GM23338 (cell line): Measurements from ENCODE around the gene PTPRE. TPM values are rescaled to one million over a fixed set of nuclear protein-coding genes. Genes with fewer than 3 reads are reported as not detected.

ENCODE experiments used
- ATAC-seq: fragments of 200-7000 bp; cut with Tn5 transposase; 3 replicates; pipeline ENCODE4 v1.9.1; 2020
- DNase-seq: peaks from one replicate; pipeline ENCODE4 v3.0.0-alpha.2; 2015; ENCODE audit warnings: low spot score
- H2AFZ ChIP-seq: fragments of 200-600 bp; sonication (generic); 2 replicates; pipeline ENCODE4 v1.8.0; 2016; ENCODE audit warnings: antibody characterized with exemption, mild to moderate bottlenecking, moderate library complexity
- H3F3A ChIP-seq: fragments of 200-600 bp; sonication (generic); replicated peaks from 2 replicates; pipeline ENCODE4 v1.8.0; 2017; ENCODE audit warnings: antibody characterized with exemption, mixed run types, low read depth
- H3K27ac ChIP-seq: fragments of 200-600 bp; sonication (generic); 2 replicates; pipeline ENCODE4 v1.6.1; 2016; ENCODE audit warnings: low read depth
- H3K27me3 ChIP-seq: fragments of 200-600 bp; sonication (generic); 2 replicates; pipeline ENCODE4 v1.8.0; 2016; ENCODE audit warnings: mild to moderate bottlenecking, mixed run types, moderate library complexity; ENCODE audit not compliant: insufficient read depth
- H3K36me3 ChIP-seq: fragments of 200-600 bp; sonication (generic); 2 replicates; pipeline ENCODE4 v1.8.0; 2016; ENCODE audit warnings: mild to moderate bottlenecking; ENCODE audit not compliant: insufficient read depth
- H3K4me1 ChIP-seq: fragments of 200-600 bp; sonication (generic); 2 replicates; pipeline ENCODE4 v1.8.0; 2016; ENCODE audit warnings: mild to moderate bottlenecking, moderate library complexity; ENCODE audit not compliant: insufficient read depth
- H3K4me2 ChIP-seq: fragments of 200-600 bp; sonication (generic); 2 replicates; pipeline ENCODE4 v1.7.1; 2017; ENCODE audit warnings: mixed run types
- H3K4me3 ChIP-seq: fragments of 200-600 bp; sonication (generic); 2 replicates; pipeline ENCODE4 v1.6.1; 2016; ENCODE audit warnings: mixed run types
- H3K79me2 ChIP-seq: fragments of 200-600 bp; sonication (generic); replicated peaks from 2 replicates; pipeline ENCODE4 v1.8.0; 2017; ENCODE audit warnings: mild to moderate bottlenecking; ENCODE audit not compliant: insufficient read depth
- H3K9me2 ChIP-seq: fragments of 200-600 bp; sonication (generic); 2 replicates; pipeline ENCODE4 v1.8.0; 2017; ENCODE audit not compliant: insufficient read depth
- H4K20me1 ChIP-seq: fragments of 200-600 bp; sonication (generic); replicated peaks from 2 replicates; pipeline ENCODE4 v1.8.0; 2017; ENCODE audit warnings: mild to moderate bottlenecking; ENCODE audit not compliant: insufficient read depth
- H3K27ac Mint-ChIP-seq: 2 replicates; pipeline ENCODE4 v1.8.0; 2020; ENCODE audit warnings: inconsistent platforms, mild to moderate bottlenecking, moderate library complexity, mixed read lengths
- H3K27me3 Mint-ChIP-seq: 3 replicates; pipeline ENCODE4 v1.8.0; 2022; ENCODE audit warnings: low read depth, mild to moderate bottlenecking, moderate library complexity, mixed read lengths, inconsistent platforms; ENCODE audit not compliant: insufficient read depth, poor library complexity
- H3K36me3 Mint-ChIP-seq: 3 replicates; pipeline ENCODE4 v1.8.0; 2021; ENCODE audit warnings: low read depth, mild to moderate bottlenecking, inconsistent platforms, moderate library complexity, mixed read lengths
- H3K4me1 Mint-ChIP-seq: 3 replicates; pipeline ENCODE4 v1.8.0; 2020; ENCODE audit warnings: mild to moderate bottlenecking, inconsistent platforms, mixed read lengths
- H3K4me3 Mint-ChIP-seq: 3 replicates; pipeline ENCODE4 v1.8.0; 2021; ENCODE audit warnings: moderate library complexity, mild to moderate bottlenecking, inconsistent platforms, mixed read lengths
- H3K9me3 Mint-ChIP-seq: 3 replicates; pipeline ENCODE4 v1.8.0; 2020; ENCODE audit warnings: moderate library complexity, mild to moderate bottlenecking, inconsistent platforms, mixed read lengths
- CREB1 ChIP-seq: fragments of 250-450 bp; sonication (Bioruptor Pico); IDR thresholded peaks from 2 replicates; pipeline ENCODE4 v1.5.0; 2020; ENCODE audit warnings: low read depth, mild to moderate bottlenecking, moderate library complexity
- CTCF ChIP-seq, 2 experiments: fragments of 200-600 bp in 1 of 2; sonication (generic) in 1 of 2; conservative IDR thresholded peaks; 2 replicates each; pipeline versions ENCODE4 v1.5.1 to v1.6.1; 2016 to 2017; ENCODE audit warnings: antibody characterized with exemption in 2 of 2, low read depth in 2 of 2, mild to moderate bottlenecking in 2 of 2, moderate library complexity in 1 of 2
- ETS1 ChIP-seq: IDR thresholded peaks from 2 replicates; pipeline ENCODE4 v1.6.1; 2016; ENCODE audit warnings: antibody characterized with exemption
- EZH2 ChIP-seq: fragments of 200-600 bp; sonication (generic); IDR thresholded peaks from one replicate; pipeline ENCODE4 v1.8.0; 2017; ENCODE audit warnings: antibody characterized with exemption, mild to moderate bottlenecking, low read depth; ENCODE audit not compliant: unreplicated experiment
- EZH2phosphoT487 ChIP-seq: fragments of 200-600 bp; sonication (generic); IDR thresholded peaks from one replicate; pipeline ENCODE4 v1.8.1; 2018; ENCODE audit warnings: antibody characterized with exemption; ENCODE audit not compliant: unreplicated experiment
- JUNB ChIP-seq: IDR thresholded peaks from one replicate; pipeline ENCODE4 v1.6.1; 2016; ENCODE audit warnings: antibody characterized with exemption; ENCODE audit not compliant: unreplicated experiment
- NANOG ChIP-seq: IDR thresholded peaks from 2 replicates; pipeline ENCODE4 v1.6.1; 2016; ENCODE audit warnings: antibody characterized with exemption, borderline replicate concordance
- POLR2AphosphoS5 ChIP-seq: IDR thresholded peaks from 2 replicates; pipeline ENCODE4 v1.6.1; 2016; ENCODE audit warnings: antibody characterized with exemption, low read depth
- REST ChIP-seq: IDR thresholded peaks from one replicate; pipeline ENCODE4 v1.6.1; 2018; ENCODE audit warnings: antibody characterized with exemption; ENCODE audit not compliant: unreplicated experiment
- STAT1 ChIP-seq: IDR thresholded peaks from one replicate; pipeline ENCODE4 v1.6.1; 2016; ENCODE audit warnings: antibody characterized with exemption; ENCODE audit not compliant: unreplicated experiment
- ZNF114 ChIP-seq: fragments of 250-450 bp; sonication (Bioruptor Pico); IDR thresholded peaks from 2 replicates; pipeline ENCODE4 v1.5.0; 2020; ENCODE audit warnings: mild to moderate bottlenecking, moderate library complexity
- ZNF331 ChIP-seq: fragments of 250-450 bp; sonication (Bioruptor Pico); IDR thresholded peaks from 2 replicates; pipeline ENCODE4 v1.5.0; 2020; ENCODE audit warnings: low read depth, mild to moderate bottlenecking, moderate library complexity
- ZNF462 ChIP-seq: fragments of 250-450 bp; sonication (Bioruptor Pico); IDR thresholded peaks from 2 replicates; pipeline ENCODE4 v1.5.0; 2020; ENCODE audit warnings: mild to moderate bottlenecking, moderate library complexity
- polyA plus RNA-seq: library from polyadenylated mRNA; unstranded; fragments of >200 nt; fragmentation: Nextera tagmentation; extraction: Ambion mirVana; gene quantifications from 2 replicates; pipeline ENCODE4 v1.2.1, GENCODE V29; 2016
- total RNA-seq: library from RNA; depleted of rRNA; stranded (reverse); fragments of >200 nt; shearing (Covaris generic); gene quantifications from 2 replicates; pipeline ENCODE4 v1.2.3, GENCODE V29; 2014

The PTPRE gene
- total and polyA plus RNA-seq, 2 experiments from 2014 or later, result 0.34 to 0.42 TPM

GRCh38 chr10:128072046-128072445, 165.1 kb downstream of the PTPRE start:
- ATAC-seq (no peak), DNase-seq (no peak)
- Mint-ChIP-seq H3K9me3 (no peaks in the 10 kb centered on the region), H3K27me3 (peaks cover 10% of the 10 kb centered on the region), H3K36me3 (peaks cover 4% of the 10 kb centered on the region; the same call in 1 of the 3 replicates), H3K27ac (no peak overlapping the region), H3K4me3 (no peak overlapping the region), H3K4me1 (peaks cover 7% of the 10 kb centered on the region; the same call in 2 of the 3 replicates)
- Histone ChIP-seq H3K36me3 (no peaks in the 10 kb centered on the region), H3K4me1 (no peaks in the 10 kb centered on the region), H2AFZ (no peak overlapping the region), H3K4me3 (no peak overlapping the region), H3K4me2 (no peak overlapping the region), H4K20me1 (no peaks in the 10 kb centered on the region), H3K79me2 (no peaks in the 10 kb centered on the region), H3K27me3 (no peaks in the 10 kb centered on the region), H3K9me2 (no peaks in the 10 kb centered on the region), H3K27ac (no peak overlapping the region), H3F3A (no peaks in the 10 kb centered on the region)
- TF ChIP-seq JUNB (no peak), ZNF331 (CRISPR knock-in tag) (no peak), ZNF114 (CRISPR knock-in tag) (no peak), EZH2 (no peak), ZNF462 (CRISPR knock-in tag) (no peak), NANOG (no peak), REST (no peak), CREB1 (CRISPR knock-in tag) (no peak), EZH2phosphoT487 (no peak), POLR2AphosphoS5 (no peak), STAT1 (no peak), CTCF (conservative IDR thresholded peaks at IDR 0.05; ENCODE audit: low read depth in 2 of 2) (no peak), ETS1 (no peak)
